ENCODE results near the gene THADA. TPM values are rescaled to one million over a fixed set of nuclear protein-coding genes. Genes with fewer than 3 reads are reported as not detected.

THADA gene
- total and polyA plus RNA-seq, 10 donors, result 14.2 to 51.3 (median 40.0) TPM

DNA sequence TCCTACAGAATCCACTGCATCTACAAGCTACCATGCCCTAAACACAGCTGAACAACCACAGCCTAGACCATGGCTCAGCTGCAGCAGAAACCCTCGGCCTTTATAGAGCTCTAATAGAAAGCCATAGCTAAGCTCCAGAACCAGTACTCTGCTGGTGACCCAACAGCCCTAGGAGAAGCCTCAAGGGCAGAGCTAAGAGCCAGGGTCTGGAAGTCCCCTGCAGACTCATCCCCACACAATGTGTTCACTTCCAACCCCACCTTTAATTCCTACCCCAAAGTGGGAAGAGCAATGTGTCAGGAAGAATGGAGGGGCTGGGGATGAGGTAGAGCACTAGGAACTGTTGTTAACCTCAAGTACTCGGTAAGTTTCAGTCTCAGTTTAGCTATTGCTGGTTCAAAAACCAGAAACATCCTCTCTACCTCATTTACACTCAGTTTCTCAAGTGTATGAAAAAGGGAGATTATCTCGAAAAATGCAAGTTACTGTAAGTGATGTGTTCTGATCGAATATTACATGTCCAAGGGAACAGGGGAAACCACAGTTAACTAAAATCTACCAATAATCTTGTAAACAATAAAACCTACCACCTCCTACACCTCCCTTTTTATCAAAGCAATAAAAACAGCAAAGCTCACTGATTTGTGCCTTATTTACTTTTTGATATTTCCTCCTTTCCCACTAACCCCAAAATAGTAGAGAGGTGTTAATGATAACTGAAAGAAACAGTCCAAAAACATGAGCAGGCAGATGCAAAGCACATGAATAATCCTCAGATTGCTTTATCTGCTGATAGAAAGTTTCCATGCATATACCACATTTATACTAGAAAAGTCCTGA, 36.2 kb downstream of the THADA start:
- no peak for DNase-seq
- Histone ChIP-seq H3K9me3 (no peaks in the 10 kb centered on the region), H3K36me3 (peaks cover 0 to 98% (median 43%) of the 10 kb centered on the region in 6 donors), H3K4me1 (no peaks in the 10 kb centered on the region), H3K27me3 (replicated peaks in 1 of 7) (no peaks in the 10 kb centered on the region), H3K4me3 (no peak overlapping the region), H3K27ac (peak overlapping the region in 1 of 8 donors; percentile 44)
- no peak for TF ChIP-seq POLR2AphosphoS5 (IDR thresholded peaks at IDR 0.05)
- TF ChIP-seq, protein P1, sequence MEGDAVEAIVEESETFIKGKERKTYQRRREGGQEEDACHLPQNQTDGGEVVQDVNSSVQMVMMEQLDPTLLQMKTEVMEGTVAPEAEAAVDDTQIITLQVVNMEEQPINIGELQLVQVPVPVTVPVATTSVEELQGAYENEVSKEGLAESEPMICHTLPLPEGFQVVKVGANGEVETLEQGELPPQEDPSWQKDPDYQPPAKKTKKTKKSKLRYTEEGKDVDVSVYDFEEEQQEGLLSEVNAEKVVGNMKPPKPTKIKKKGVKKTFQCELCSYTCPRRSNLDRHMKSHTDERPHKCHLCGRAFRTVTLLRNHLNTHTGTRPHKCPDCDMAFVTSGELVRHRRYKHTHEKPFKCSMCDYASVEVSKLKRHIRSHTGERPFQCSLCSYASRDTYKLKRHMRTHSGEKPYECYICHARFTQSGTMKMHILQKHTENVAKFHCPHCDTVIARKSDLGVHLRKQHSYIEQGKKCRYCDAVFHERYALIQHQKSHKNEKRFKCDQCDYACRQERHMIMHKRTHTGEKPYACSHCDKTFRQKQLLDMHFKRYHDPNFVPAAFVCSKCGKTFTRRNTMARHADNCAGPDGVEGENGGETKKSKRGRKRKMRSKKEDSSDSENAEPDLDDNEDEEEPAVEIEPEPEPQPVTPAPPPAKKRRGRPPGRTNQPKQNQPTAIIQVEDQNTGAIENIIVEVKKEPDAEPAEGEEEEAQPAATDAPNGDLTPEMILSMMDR (IDR thresholded peaks at IDR 0.05 in 8 of 11, conservative IDR thresholded peaks at IDR 0.05 in 3 of 11), result no peak
- no peak for TF ChIP-seq POLR2A (IDR thresholded peaks at IDR 0.05)
- 68 to 76% (median 73%) methylated on average over 4 of the region's 4 CpGs for WGBS, 5 donors
- intact Hi-C loops (cut with DNase I; ENCODE audit: low total_unique reads), result no loop called here

DNA sequence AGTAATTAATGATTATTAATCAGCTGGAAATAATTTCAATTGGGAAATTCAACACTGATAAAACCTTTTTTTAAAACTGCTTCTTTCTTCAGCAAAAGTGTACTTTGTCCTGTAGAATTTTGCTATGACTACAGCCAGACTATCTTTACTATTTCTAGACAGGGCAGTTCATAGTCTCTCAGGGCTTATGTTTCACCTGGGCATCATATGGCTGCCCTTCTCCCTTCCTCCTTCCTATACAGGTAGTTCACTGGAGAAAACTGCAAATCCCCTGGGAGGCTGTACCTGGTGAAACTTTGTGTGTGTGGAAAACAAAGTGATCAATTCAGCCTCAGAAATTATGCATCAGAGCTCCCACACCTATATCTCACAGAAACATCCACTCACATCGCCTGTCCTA, 38.6 kb downstream of the THADA start:
- H3K4me1 ChIP-seq, result no peaks in the 10 kb centered on the region
- peaks cover 0 to 96% (median 45%) of the 10 kb centered on the region in 6 donors for H3K36me3 ChIP-seq
- no peak overlapping the region for H3K27ac ChIP-seq
- no peak overlapping the region for H3K4me3 ChIP-seq
- no peak for TF ChIP-seq POLR2AphosphoS5 (IDR thresholded peaks at IDR 0.05)
- no peak for TF ChIP-seq POLR2A (IDR thresholded peaks at IDR 0.05)
- TF ChIP-seq, protein P1 (IDR thresholded peaks at IDR 0.05 in 8 of 11, conservative IDR thresholded peaks at IDR 0.05 in 3 of 11), result no peak
- H3K9me3 ChIP-seq, result no peaks in the 10 kb centered on the region
- H3K27me3 ChIP-seq (replicated peaks in 1 of 7), result no peaks in the 10 kb centered on the region
- intact Hi-C loops (cut with DNase I; ENCODE audit: low total_unique reads), result no loop called here
- DNase-seq, result no peak
- WGBS, 5 donors, result 96 to 100% (median 100%) methylated on average over 1 of the region's 1 CpG

DNA sequence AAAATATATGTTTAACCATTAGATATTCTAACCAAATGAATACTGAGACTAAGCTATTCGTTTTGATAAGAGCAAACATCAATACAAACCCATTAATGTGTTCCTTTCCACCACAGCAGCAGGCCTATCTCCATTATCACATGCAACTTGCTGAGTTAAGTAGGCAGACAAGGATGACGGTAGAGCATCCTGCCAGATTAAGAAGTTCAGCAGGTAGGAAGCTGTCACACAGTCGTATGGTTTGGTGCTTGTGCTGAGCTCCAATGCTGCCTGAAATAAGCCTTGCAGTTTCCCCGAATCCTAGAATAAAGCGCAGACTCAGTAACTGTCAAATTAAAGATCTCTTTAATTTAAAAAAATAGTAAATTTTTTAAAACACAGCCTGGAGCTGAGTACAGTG, 39.6 kb downstream of the THADA start:
- H3K9me3 ChIP-seq, result no peaks in the 10 kb centered on the region
- H3K27ac ChIP-seq, result no peak overlapping the region
- no peak for DNase-seq
- intact Hi-C loops (cut with DNase I; ENCODE audit: low total_unique reads), result no loop called here
- H3K36me3 ChIP-seq, result peaks cover 0 to 98% (median 48%) of the 10 kb centered on the region in 6 donors
- no peaks in the 10 kb centered on the region for H3K27me3 ChIP-seq (replicated peaks in 1 of 7)
- H3K4me1 ChIP-seq, result no peaks in the 10 kb centered on the region
- TF ChIP-seq, protein P1 (IDR thresholded peaks at IDR 0.05 in 8 of 11, conservative IDR thresholded peaks at IDR 0.05 in 3 of 11), result no peak
- no peak for TF ChIP-seq POLR2AphosphoS5 (IDR thresholded peaks at IDR 0.05)
- TF ChIP-seq POLR2A (IDR thresholded peaks at IDR 0.05), result no peak
- H3K4me3 ChIP-seq, result no peak overlapping the region
- WGBS, 5 donors, result 88 to 94% (median 93%) methylated on average over 5 of the region's 5 CpGs

DNA sequence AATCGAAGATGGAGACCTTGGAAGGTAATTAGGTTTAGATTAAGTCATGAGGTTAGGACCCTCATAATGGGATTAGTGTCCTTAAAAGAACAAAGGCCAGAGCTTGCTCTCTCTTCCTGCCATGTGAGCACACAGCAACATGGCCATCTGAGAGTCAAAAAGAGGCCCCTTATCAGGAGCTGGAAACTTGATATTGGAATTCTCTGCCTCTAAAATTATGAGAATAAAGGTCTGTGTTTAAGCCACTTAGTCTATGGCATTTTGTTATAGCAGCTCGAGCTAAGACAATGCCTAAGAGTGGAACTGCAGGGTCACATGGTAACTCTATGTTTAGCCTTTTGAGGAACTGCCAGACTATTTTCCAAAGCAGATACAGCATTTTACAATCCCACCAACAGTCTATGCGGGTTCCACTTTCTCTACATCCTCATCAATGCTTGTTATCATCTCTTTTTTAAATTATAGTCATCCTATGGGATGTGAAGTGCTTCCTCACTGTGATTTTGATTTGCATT, 42.4 kb downstream of the THADA start:
- no peaks in the 10 kb centered on the region for H3K27me3 ChIP-seq (replicated peaks in 1 of 7)
- no peak for DNase-seq
- 73 to 77% (median 74%) methylated on average over 3 of the region's 3 CpGs for WGBS, 5 donors
- no peak overlapping the region for H3K4me3 ChIP-seq
- H3K9me3 ChIP-seq, result no peaks in the 10 kb centered on the region
- intact Hi-C loops (cut with DNase I; ENCODE audit: low total_unique reads), result no loop called here
- H3K4me1 ChIP-seq, result no peaks in the 10 kb centered on the region
- TF ChIP-seq POLR2AphosphoS5 (IDR thresholded peaks at IDR 0.05) (no peak), POLR2A (IDR thresholded peaks at IDR 0.05) (no peak)
- TF ChIP-seq, protein P1 (IDR thresholded peaks at IDR 0.05 in 8 of 11, conservative IDR thresholded peaks at IDR 0.05 in 3 of 11), result no peak
- no peak overlapping the region for H3K27ac ChIP-seq
- H3K36me3 ChIP-seq, result peaks cover 0 to 99% (median 58%) of the 10 kb centered on the region in 6 donors
